Stimulated activated CD8-positive, alpha-beta memory T cell treated with anti-CD3 and anti-CD28 coated beads, Interleukin-4, amount 100 ng/mL, for 24 hours (primary cell): ENCODE results near the gene PTPN4.
"Not testable (repeated sequence)": the region's sequence is repeated elsewhere in the genome, so short reads cannot be mapped to it uniquely, and the experiment has no call there.

Source experiments
- DNase-seq: peaks from one replicate; pipeline ENCODE4 v3.0.0-alpha.2; 2020; ENCODE audit warnings: low read depth

The PTPN4 gene

DNA sequence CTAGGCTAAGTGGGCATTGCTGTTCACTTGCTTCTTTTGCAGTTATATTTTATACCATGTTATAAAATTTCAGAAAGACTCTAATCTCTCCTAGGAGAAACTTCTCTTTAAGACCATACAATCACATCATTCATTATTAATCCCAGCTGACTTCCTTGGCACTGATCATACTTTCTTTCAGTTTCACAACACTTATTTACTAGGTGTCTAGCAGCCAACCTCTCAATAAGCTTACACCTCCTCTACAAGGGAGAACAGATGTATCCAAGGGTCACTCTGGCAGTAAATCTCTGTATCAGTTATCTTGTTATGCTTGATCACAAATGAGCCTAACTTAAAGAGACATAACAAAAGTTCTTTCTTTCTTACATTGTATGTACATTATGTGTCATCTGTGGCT is 183.3 kb downstream of the PTPN4 start:
- DNase-seq = no peak

DNA sequence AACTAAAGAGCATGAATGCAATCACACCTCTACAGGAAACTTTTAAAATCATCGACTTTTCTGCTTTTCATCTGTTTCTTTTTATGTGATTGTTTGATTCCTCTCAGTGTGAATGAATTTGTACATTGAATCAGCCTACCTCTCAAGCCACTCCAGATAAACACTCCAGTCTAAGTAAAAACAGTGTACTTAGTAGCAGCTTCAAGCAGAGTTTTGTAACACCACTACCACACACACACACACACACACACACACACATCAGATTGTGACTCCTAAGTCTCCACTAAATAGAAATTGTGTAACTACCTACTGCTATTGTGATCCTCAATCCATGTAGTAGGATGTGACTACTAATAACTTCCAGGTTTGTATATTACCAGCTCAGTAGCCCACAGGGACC is 187.8 kb downstream of the PTPN4 start:
- no peak for DNase-seq

DNA sequence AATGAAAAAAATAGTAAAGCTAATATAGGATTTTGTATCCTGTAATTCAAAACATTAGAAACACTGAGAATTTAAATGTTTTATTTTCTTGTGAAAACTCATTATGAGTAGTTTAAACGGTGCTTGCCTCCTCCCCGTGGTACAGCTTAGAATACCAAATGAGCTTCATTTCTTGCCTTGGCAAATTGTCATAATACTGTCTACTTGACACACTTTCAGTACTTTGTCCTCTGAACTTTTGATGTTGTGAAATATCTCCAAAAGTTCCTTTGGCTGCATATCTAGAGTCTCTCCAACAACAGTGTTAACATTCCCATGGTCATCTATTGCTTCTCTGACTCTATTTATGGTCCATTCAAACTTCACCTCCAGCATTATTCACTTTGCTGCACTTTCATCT is 191.2 kb downstream of the PTPN4 start:
- no peak for DNase-seq

DNA sequence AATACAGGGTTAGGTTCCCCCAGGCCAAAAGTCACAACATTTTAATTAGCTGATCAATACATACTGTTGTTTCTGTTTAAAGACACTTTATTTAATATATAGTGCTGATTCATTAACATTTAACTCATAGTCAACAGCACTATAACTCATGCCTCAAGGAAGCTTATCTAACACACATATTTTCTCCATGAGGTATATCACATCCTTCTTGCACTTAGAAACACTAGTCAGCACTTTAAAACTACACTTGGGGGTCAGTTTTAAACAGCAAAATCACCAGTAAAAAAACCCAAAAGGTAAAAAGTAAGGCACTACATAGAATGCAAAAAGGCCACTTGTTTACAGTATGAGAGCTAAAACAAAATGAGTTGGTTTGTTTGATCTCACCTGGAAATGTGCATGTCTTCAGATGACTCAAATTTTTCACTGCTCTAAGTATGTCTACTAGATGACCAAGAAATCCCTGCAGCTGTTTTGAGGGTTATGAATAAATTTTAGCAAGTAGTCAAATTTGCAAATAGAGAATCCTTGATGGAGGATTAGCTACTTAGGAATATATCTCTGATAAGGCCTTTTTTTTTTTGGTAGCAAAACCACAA is 199.0 kb downstream of the PTPN4 start:
- DNase-seq = no peak

DNA sequence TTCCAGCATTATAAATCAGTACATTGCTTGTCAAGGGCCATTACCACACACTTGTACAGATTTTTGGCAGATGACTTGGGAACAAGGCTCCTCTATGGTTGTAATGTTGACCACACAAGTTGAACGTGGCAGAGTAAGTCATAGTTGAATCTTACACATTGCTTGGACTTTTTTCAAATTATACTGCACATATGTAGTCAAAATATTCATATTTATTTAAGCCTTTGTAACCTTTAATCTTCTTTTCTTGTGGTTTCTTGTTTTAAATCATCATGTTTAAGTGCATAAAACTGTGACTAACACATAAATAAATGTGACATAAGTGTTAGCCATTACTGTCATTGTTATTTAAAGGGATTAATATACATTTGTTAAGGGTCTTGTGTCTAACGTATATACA is 201.1 kb downstream of the PTPN4 start:
- no peak for DNase-seq

DNA sequence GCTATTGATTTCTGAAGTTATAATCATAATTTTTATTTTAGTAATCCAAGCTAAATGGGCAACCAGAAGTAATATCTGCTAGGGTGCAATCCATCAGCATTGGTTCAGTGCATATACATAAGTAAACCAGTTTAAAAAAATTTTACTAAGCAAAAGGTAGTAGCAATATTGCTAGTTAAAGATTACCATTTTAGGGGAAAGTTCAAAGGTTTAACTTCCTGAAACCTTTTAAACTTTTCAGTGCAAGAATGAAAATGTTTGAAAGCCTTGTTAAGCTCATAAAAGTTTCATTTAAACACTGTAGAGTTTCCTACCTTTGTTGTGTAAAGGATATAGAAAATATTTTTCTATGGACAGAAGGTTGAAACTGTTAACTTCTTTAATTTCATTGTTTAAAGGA is 222.2 kb downstream of the PTPN4 start:
- no peak for DNase-seq

DNA sequence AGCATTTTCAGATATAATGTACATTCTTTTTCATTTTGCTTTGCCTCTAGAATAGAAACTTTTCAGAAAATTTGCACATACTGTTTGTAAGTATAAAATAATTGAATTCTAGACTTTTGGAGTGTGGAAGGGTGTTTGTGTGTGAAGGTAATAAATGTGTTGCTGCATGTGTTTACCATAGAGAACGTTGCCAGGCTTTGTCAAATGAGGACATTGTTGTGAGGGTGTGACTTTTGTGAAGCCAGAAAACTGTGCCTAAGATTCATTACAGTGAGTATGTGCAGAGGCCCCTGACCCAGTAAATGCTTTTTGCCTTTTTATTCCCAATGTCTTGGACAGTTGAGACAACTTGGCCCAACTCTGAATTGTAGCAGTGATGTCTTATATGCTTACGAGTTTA is 222.8 kb downstream of the PTPN4 start:
- DNase-seq = no peak

DNA sequence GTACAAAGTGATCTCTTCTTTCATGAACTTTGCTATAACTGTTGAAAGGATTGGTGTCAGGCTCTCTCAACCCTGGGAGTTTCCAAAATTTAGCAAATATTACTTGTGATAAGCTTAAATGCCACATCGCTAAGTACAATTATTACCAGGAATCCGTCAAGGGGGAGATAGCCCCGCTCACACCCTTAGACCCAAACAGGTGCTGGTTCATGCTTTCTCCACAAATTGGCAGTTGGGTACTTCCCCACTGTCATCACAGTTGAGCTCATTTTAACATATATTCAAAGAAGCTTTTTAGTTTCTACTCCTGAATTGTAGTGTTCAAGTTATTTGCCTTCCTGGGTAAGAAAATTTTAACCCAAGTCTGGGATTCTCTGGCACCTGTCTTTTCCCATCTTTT is 223.4 kb downstream of the PTPN4 start:
- no peak for DNase-seq

DNA sequence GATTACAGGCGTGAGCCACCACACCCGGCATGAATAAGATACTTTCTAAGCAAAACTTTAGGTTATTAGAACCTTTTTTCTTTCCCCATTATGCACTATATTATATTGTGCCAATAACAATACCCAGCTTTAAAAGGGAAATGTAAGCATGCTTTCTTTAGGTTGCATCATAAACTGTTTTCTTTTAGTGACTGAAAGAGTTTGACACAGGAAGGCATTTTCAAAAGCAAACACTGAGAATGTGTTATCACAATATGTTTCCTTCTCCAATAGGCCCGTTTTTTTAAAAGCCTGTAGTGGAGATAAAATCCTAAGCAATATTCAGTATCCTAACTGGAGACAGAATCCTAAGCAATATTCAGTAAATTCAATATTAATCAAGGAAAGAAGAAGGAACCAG is 236.4 kb downstream of the PTPN4 start:
- DNase-seq = no peak

DNA sequence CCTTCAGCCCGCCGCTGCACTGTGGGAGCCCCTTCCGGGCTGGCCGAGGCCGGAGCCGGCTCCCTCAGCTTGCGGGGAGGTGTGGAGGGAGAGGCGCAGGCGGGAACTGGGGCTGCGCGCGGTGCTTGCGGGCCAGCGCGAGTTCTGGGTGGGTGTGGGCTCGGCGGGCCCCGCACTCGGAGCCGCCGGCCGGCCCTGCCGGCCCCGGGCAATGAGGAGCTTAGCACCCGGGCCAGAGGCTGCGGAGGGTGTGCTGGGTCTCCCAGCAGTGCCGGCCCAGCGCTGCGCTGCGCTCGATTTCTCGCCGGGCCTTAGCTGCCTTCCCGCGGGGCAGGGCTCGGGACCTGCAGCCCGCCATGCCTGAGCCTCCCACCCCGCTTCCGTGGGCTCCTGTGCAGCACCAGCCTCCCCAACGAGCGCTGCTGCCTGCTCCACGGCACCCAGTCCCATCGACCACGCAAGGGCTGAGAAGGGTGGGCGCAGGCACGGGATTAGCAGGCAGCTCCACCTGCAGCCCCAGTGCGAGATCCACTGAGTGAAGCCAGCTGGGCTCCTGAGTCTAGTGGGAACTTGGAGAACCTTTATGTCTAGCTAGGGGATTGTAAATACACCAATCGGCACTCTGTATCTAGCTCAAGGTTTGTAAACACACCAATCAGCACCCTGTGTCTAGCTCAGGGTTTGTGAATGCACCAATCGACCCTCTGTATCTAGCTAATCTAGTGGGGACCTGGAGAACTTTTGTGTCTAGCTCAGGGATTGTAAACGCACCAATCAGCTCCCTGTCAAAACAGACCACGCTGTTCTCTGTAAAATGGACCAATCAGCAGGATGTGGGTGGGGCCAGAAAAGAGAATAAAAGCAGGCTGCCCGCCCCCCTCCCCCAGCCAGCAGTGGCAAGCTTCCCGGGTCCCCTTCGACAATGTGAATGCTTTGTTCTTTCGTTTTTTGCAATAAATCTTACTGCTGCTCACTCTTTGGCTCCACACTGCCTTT is 237.5 kb downstream of the PTPN4 start:
- not testable (repeated sequence) for DNase-seq

DNA sequence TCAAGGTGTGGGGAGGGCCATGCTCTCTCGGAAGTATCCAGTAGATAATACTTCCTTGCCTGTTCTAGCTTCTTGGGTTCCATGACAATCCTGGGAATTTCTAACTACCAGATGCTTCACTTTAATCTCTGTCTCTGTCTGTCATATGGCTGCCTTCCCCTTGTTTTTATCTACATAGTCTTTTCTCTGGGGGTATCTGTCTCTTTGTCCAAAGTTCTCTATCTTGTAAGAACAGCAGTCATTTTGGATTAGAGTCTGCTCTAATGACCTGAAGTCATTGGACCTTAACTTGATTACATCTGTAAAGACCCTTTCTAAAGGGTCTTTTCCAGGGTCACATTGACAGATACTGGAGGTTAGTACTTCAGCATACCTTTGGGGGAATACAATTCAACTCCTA is 241.7 kb downstream of the PTPN4 start:
- no peak for DNase-seq

DNA sequence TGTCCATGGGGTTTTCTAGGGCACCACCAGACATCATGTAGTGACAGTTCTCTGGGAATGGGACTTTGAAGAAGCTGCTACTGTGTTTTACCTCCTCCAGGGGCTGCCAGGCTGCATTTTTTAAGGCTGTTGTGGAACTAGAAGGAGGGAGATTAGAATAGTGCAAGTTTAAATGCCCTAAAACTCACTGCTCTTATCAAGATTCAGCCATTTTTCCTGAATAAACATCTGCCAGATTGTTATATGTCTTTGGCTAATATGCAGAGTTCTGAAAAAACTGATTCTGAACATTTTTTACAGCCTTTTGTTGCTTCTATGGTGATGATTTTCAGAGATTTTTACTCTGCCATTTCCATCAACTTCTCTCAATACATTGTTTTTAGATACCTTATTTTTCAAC is 244.5 kb downstream of the PTPN4 start:
- DNase-seq = no peak

DNA sequence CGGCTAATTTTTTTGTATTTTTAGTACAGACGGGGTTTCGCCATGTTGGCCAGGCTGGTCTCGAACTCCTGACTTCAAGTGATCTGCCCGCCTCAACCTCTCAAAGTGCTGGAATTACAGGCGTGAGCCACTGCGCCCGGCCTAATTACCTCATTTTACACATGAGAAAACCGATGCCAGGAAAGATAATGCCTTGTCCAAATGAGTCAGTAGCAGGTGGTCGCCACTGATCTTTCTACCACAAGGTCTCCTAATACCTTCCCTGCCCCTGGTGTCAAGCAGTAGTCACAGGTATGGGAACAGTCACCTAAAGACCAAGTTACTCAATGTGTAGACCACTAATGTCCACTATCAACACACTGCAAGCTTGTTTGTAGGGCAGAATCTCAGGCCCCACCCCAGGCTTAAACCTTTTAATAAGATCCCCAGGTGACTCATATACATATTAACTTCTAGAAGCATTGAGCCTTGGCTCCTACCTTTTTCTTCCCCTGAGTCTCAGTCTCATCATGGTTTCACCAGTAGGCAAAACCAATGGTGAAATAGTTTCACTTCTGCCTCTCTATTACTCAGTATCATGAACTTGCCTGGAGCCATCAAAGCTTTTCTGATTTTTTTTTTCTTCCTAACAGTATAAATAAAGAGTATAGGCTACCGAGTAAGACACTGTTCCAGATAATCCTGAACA is 246.3 kb downstream of the PTPN4 start:
- DNase-seq = no peak

DNA sequence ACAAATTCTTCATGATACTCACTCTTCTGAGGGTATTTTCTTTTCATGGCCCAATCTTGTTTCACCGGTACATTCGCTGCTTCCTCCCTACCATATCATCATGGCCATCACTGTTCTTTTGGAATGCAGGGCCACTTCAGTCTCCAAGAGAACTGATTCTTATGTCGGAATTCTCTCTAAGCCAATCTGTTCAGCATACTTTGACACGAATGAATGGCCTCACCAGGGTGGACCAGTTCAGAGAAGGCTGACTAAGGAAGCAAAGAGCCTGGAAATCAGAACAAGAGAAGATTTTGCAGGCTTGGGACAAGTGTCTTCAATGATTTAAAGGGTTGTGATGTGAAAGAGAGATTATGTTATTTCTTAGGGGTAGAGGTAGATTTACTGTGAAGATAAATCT is 248.1 kb downstream of the PTPN4 start:
- no peak for DNase-seq

DNA sequence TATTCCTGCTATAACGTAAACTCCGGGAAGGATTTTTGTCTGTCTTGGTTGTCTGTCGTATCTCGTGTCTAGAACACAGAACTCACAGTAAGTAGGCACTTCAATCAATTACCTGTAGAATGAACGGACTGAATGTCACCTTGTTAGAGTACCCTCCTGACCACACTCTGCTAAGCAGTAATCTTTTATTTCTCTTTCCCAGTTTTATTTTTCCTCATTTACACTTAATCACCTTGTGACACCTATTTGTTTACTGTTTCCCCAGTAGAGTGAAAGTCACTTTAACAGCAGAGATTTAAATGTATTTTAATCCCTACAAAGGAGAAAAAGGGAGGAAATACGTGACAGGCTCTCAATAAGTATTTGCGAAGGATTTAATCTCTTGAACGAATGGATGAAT is 252.6 kb downstream of the PTPN4 start:
- no peak for DNase-seq

DNA sequence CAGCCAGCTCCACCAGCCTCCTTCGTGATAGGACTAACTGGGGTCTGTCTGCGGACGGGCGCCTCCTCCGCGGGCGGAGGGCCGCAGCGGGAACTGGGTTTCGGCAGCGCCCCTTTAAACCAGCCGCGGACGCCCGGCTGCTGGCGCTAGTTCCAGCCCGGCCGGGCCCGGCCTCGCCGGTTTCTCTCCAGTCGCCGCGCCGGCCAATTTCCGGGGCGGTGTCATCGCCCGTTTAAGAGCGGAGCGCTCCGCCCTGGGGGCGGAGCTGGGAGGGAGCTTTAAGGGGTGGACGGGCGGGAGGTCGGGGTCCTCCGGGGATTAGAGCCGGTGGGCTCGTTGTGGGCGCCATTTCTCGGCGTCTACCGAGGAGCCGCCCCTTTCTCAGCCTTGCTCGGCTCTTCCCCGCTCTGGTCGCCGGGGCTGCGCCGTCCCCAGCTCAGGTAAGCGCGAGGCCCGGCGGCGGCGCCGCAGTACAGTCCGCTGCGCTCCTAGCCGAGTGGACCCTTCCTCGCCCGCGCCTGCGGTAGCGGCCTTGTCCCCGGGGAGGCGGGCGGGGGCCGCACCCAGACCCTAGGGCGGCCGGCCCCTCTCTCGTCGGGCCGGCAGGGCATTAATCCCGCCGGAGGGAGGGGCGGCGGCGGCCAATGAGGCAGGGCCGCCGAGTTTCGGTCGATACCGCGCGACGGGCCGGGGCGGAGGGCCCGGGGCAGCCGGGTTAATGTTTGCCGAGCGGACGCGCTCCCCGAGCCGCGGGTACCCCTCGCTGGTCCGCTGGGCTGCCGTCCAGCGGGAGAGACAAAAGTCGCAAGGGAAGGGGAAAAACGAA is 253.3 kb downstream of the PTPN4 start, which contains the start of gene EPB41L5:
TSS of gene EPB41L5 (plus strand) at position 307 of the 826 bp plus-strand sequence. CDS start 6,008 bp downstream, outside the sequence.
- peak; percentile 80 for DNase-seq

DNA sequence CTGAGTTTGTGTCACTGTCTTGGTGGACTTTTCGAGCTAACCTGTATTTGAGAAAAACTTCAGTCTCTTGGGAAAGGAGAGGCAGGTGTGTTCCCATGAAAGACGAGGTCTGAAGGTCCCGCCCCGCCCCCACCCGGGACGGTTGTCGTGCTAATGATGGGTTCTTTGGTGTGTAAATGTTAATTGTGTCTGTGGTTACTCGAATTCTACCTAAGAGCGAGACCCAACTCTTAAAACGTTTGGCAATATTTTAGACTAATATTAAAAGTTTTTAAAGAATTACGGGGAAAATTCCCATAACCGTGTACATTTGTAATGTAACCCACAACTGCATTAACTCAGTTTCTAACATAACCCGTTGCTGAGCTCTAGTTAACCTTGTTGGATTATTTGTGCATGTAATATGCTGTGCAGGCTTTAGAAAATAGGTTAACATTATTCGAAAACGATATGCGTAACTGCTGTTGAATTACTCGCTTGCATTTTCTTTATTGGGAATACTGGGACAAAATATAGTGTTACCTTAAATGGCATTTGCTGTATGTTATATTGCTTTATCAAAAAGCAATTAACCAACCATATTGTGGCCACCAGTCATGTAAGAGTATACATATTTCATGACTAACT is 254.0 kb downstream of the PTPN4 start:
- DNase-seq = no peak

DNA sequence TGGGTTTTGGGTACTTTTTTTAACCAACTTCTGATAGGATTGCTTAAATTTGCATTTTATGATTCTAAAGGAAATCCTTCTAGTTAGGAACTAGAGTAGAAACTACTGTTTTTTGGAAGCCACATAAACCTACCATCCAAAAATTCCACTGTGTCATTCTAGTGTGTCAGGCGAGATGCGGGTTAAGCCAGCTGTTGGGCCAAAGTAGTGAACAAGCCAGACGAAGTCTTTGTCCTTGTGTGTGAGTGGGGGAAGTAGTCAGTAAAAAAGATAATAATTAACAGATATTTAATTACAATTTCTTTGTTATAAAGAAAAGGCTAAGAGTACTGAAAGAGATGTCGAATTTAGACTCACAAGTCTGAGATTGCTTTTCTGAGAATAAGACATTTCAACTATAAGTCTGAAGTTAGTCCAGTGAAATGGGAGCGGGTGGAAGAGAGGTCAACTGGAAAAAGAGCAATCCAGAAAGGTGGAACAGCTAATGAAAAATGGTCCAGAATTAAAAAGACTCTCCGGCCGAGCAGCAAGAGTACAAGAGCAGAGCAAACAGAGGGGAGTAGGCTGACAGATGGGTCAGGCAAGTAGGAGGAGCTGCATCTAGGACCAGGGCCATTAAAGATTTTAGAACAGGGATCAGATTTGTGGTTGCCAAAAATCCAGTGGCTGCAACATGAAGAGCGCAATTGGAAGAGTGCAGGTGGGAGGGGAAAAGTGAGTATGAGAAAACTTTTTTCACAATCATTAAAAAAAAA is 254.7 kb downstream of the PTPN4 start:
- DNase-seq = no peak

DNA sequence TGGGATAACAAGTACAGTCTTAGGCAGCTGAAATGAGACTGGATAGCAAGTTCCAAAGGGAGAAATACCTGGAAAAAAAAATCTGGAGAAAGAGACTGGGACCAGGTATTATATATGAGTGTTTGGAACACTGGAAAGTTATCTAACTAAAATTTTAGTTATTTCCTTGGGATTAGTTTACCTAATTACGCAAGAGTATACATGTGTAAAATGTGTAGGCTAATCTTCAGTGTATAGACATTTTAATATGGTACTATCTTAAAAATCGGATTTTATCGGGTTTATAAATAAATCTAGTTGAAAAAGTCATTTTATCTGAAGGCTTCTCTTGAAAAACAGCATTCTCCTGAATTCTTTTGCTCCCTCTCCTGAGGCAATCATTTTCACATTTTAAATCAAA is 257.1 kb downstream of the PTPN4 start:
- DNase-seq = no peak

DNA sequence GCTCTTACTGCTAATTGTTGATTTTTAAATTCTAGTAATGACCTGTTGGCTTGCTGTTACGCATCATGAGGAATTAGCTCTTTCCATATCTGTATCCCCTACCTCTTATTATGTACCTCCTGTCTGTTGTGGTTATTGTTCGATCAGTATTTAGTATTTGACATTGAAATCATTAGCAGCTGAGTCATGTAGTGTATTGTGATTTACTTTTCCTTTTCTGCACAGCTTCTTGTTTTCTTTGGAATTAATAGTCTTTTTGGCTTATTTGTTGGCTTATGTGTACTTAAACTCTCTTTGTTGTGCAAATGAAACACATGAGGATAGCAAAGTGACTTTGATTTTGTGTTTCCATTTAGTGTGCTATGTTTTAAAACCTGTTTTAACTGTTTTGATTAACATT is 257.5 kb downstream of the PTPN4 start:
- no peak for DNase-seq

DNA sequence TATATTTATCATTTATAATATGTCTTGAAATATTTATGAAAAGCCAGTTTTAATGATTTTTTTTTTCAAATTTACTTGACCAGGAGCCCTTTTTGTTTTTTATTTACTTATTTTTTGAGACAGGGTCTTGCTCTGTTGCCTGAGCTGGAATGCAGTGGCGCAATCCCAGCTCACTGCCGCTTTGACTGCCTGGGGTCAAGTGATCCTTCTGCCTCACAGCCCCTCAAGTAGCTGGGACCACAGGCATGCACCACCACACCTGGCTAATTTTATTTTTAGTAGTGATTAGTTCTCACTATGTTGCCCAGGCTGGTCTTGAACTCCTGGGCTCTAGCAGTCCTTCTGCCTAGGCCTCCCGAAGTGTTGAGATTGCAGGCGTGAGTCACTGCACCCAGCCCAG is 258.8 kb downstream of the PTPN4 start:
- DNase-seq = no peak
